ENCODE data around the gene ATP2A1. TPM values are rescaled to one million over a fixed set of nuclear protein-coding genes. Genes with fewer than 3 reads are reported as not detected.

ATP2A1 gene
- total and polyA plus RNA-seq, 2 of the 13 experiments (the other 11 are each of a cell fraction or from before 2014, with no cell fraction given), result 3.2 to 12.5 TPM

GRCh38 chr16:28923652-28924398 is 45.5 kb downstream of the ATP2A1 start (continued):
- TF ChIP-seq, protein P1, sequence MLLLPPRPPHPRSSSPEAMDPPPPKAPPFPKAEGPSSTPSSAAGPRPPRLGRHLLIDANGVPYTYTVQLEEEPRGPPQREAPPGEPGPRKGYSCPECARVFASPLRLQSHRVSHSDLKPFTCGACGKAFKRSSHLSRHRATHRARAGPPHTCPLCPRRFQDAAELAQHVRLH (CRISPR knock-in tag; IDR thresholded peaks at IDR 0.05; ENCODE audit: borderline replicate concordance, low read depth), result 0 out of 2 replicates have a peak, but pooled peaks have one; percentile 13
- TF ChIP-seq ZBTB39 (CRISPR knock-in tag; IDR thresholded peaks at IDR 0.05), result no peak
- TF ChIP-seq TBP (CRISPR knock-in tag; IDR thresholded peaks at IDR 0.05), result no peak
- TF ChIP-seq ZBTB10 (CRISPR knock-in tag; IDR thresholded peaks at IDR 0.05; ENCODE audit: borderline replicate concordance), result 0 out of 2 replicates have a peak, but pooled peaks have one; percentile 67
- TF ChIP-seq, protein P2, sequence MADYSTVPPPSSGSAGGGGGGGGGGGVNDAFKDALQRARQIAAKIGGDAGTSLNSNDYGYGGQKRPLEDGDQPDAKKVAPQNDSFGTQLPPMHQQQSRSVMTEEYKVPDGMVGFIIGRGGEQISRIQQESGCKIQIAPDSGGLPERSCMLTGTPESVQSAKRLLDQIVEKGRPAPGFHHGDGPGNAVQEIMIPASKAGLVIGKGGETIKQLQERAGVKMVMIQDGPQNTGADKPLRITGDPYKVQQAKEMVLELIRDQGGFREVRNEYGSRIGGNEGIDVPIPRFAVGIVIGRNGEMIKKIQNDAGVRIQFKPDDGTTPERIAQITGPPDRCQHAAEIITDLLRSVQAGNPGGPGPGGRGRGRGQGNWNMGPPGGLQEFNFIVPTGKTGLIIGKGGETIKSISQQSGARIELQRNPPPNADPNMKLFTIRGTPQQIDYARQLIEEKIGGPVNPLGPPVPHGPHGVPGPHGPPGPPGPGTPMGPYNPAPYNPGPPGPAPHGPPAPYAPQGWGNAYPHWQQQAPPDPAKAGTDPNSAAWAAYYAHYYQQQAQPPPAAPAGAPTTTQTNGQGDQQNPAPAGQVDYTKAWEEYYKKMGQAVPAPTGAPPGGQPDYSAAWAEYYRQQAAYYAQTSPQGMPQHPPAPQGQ (CRISPR knock-in tag; IDR thresholded peaks at IDR 0.05; ENCODE audit: borderline replicate concordance), result no peak
- TF ChIP-seq SOX5 (CRISPR knock-in tag; IDR thresholded peaks at IDR 0.05; ENCODE audit: borderline replicate concordance), result peak; percentile 31; the same call in 1 of the 2 replicates
- no peak for TF ChIP-seq MAZ (IDR thresholded peaks at IDR 0.05; ENCODE audit: borderline replicate concordance, low read depth, low read length)
- 0 out of 2 replicates have a peak, but pooled peaks have one; percentile 16 for TF ChIP-seq MAZ (CRISPR knock-in tag; IDR thresholded peaks at IDR 0.05; ENCODE audit: low read depth)
- TF ChIP-seq HBP1 (CRISPR knock-in tag; IDR thresholded peaks at IDR 0.05; ENCODE audit: low read depth), result peak; percentile 29; the same call in 1 of the 2 replicates
- TF ChIP-seq GLMP (CRISPR knock-in tag; IDR thresholded peaks at IDR 0.05; ENCODE audit: borderline replicate concordance), result no peak
- no peak for TF ChIP-seq BRCA1 (CRISPR knock-in tag; IDR thresholded peaks at IDR 0.05)
- TF ChIP-seq RARA (CRISPR knock-in tag; IDR thresholded peaks at IDR 0.05), result peak; percentile 89
- no peak for TF ChIP-seq ZSCAN30 (CRISPR knock-in tag; IDR thresholded peaks at IDR 0.05)
- TF ChIP-seq SMAD9 (CRISPR knock-in tag; IDR thresholded peaks at IDR 0.05), result 0 out of 2 replicates have a peak, but pooled peaks have one; percentile 23
- TF ChIP-seq ZKSCAN1 (IDR thresholded peaks at IDR 0.05; ENCODE audit: low read length), result no peak
- TF ChIP-seq, protein P3, sequence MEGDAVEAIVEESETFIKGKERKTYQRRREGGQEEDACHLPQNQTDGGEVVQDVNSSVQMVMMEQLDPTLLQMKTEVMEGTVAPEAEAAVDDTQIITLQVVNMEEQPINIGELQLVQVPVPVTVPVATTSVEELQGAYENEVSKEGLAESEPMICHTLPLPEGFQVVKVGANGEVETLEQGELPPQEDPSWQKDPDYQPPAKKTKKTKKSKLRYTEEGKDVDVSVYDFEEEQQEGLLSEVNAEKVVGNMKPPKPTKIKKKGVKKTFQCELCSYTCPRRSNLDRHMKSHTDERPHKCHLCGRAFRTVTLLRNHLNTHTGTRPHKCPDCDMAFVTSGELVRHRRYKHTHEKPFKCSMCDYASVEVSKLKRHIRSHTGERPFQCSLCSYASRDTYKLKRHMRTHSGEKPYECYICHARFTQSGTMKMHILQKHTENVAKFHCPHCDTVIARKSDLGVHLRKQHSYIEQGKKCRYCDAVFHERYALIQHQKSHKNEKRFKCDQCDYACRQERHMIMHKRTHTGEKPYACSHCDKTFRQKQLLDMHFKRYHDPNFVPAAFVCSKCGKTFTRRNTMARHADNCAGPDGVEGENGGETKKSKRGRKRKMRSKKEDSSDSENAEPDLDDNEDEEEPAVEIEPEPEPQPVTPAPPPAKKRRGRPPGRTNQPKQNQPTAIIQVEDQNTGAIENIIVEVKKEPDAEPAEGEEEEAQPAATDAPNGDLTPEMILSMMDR (CRISPR knock-in tag; IDR thresholded peaks at IDR 0.05), result no peak
- no peak for TF ChIP-seq MIER2 (CRISPR knock-in tag; IDR thresholded peaks at IDR 0.05)

Data from HepG2 (cell line).